ENCODE results near the gene SMARCE1. TPM values are rescaled to one million over a fixed set of nuclear protein-coding genes. Genes with fewer than 3 reads are reported as not detected.

SMARCE1 gene
- total RNA-seq, 1 donor from 2014 or later: 140 TPM

- ATAC-seq (ENCODE audit: low read depth): no peak
- intact Hi-C loops (cut with micrococcal nuclease): no loop called here
- DNase-seq: no peak
These were observed 43.1 kb downstream of the SMARCE1 start for GRCh38 chr17:40604327-40605080.

GRCh38 chr17:40602445-40603443 lies 44.9 kb downstream of the SMARCE1 start:
- CTCF ChIA-PET: interaction anchor here (1.2 to 4.0 kb wide), 3 partner anchors 12 to 42 kb away, joined by 3 to 27 read pairs (median 7); no protein-coding TSS in a partner anchor
- no peaks in the 10 kb centered on the region for H3K9me3 Mint-ChIP-seq
- H3K4me1 Mint-ChIP-seq: peaks cover 75% of the 10 kb centered on the region
- no peaks in the 10 kb centered on the region for H3K36me3 Mint-ChIP-seq (ENCODE audit: low read depth)
- DNase-seq (no peak), ATAC-seq (ENCODE audit: low read depth) (no peak)
- POLR2A ChIA-PET: interaction anchor here (0.6 to 5.5 kb wide), 8 partner anchors 8 to 71 kb away, joined by 3 to 87 read pairs (median 6); partner anchors contain the start of gene CCR7
- TF ChIP-seq CTCF (IDR thresholded peaks at IDR 0.05): no peak
- no peak overlapping the region for H3K4me3 Mint-ChIP-seq
- H3K27ac Mint-ChIP-seq: peak overlapping the region; percentile 70
- intact Hi-C loops (cut with micrococcal nuclease): no loop called here
- H3K27me3 Mint-ChIP-seq: no peaks in the 10 kb centered on the region

More at GRCh38 chr17:40604327-40605080, 43.1 kb downstream of the SMARCE1 start:
- peaks cover 74% of the 10 kb centered on the region for H3K4me1 Mint-ChIP-seq
- CTCF ChIA-PET: interaction anchor here (1.9 to 4.0 kb wide), 2 partner anchors 10 to 44 kb away, joined by 7 to 27 read pairs; no protein-coding TSS in a partner anchor
- no peak overlapping the region for H3K4me3 Mint-ChIP-seq
- no peak for TF ChIP-seq CTCF (IDR thresholded peaks at IDR 0.05)
- no peaks in the 10 kb centered on the region for H3K9me3 Mint-ChIP-seq
- POLR2A ChIA-PET: interaction anchor here (0.9 to 5.5 kb wide), 5 partner anchors 10 to 53 kb away, joined by 3 to 87 read pairs (median 4); partner anchors contain the start of gene CCR7
- no peaks in the 10 kb centered on the region for H3K36me3 Mint-ChIP-seq (ENCODE audit: low read depth)
- H3K27ac Mint-ChIP-seq: peak overlapping the region; percentile 20
- no peaks in the 10 kb centered on the region for H3K27me3 Mint-ChIP-seq

- DNase-seq (no peak), ATAC-seq (ENCODE audit: low read depth) (no peak)
- no peaks in the 10 kb centered on the region for H3K27me3 Mint-ChIP-seq
- CTCF ChIA-PET: interaction anchor here (0.6 to 1.4 kb wide), 2 partner anchors 14 to 61 kb away, joined by 3 to 12 read pairs; no protein-coding TSS in a partner anchor
- peaks cover 3% of the 10 kb centered on the region for H3K9me3 Mint-ChIP-seq
- H3K27ac Mint-ChIP-seq: peak overlapping the region; percentile 92
- H3K4me3 Mint-ChIP-seq: no peak overlapping the region
- intact Hi-C loops (cut with micrococcal nuclease): no loop called here
- peaks cover 91% of the 10 kb centered on the region for H3K4me1 Mint-ChIP-seq
- H3K36me3 Mint-ChIP-seq (ENCODE audit: low read depth): peaks cover 2% of the 10 kb centered on the region
- POLR2A ChIA-PET: interaction anchor here (0.7 to 5.9 kb wide), 7 partner anchors 15 to 68 kb away, joined by 3 to 381 read pairs (median 4); partner anchors contain the start of gene CCR7
- TF ChIP-seq CTCF (IDR thresholded peaks at IDR 0.05): no peak
These were observed 47.1 kb downstream of the SMARCE1 start for GRCh38 chr17:40600486-40601046.

- Mint-ChIP-seq H3K27ac (peak overlapping the region; percentile 92), H3K27me3 (no peaks in the 10 kb centered on the region), H3K36me3 (ENCODE audit: low read depth) (peaks cover 2% of the 10 kb centered on the region), H3K4me3 (peak overlapping the region; percentile 59), H3K4me1 (peaks cover 95% of the 10 kb centered on the region), H3K9me3 (peaks cover 5% of the 10 kb centered on the region)
- CTCF ChIA-PET: interaction anchor here (1.0 to 2.8 kb wide), 3 partner anchors 15 to 39 kb away, joined by 9 to 15 read pairs (median 12); no protein-coding TSS in a partner anchor
- ATAC-seq (ENCODE audit: low read depth): no peak
- intact Hi-C loops (cut with micrococcal nuclease): loop anchor here (1.0 to 2.0 kb wide), 8 partner anchors 16 to 1067 kb away; partner anchors contain the start of genes CCR7 and CDC6
- no peak for TF ChIP-seq CTCF (IDR thresholded peaks at IDR 0.05)
- DNase-seq: no peak
- POLR2A ChIA-PET: interaction anchor here (0.8 to 5.9 kb wide), 15 partner anchors 11 to 1089 kb away, joined by 3 to 381 read pairs (median 6); partner anchors contain the start of genes CCR7 and EIF1
These were observed 48.2 kb downstream of the SMARCE1 start for GRCh38 chr17:40599468-40599763.
